Fibroblast of skin of back (primary cell): Measurements from ENCODE around the gene CNNM4.

Experiments used
- DNase-seq: peaks from one replicate; pipeline ENCODE4 v3.0.0-alpha.2; 2013

Gene CNNM4

GRCh38 chr2:96861074-96861473, 100.4 kb downstream of the CNNM4 start:
- DNase-seq: no peak
